ENCODE data around the gene FGF14. TPM values are rescaled to one million over a fixed set of nuclear protein-coding genes. Genes with fewer than 3 reads are reported as not detected.

FGF14 gene
- total and polyA plus RNA-seq, 2 experiments from 2014 or later: 0.03 TPM; not detected in 1

DNA sequence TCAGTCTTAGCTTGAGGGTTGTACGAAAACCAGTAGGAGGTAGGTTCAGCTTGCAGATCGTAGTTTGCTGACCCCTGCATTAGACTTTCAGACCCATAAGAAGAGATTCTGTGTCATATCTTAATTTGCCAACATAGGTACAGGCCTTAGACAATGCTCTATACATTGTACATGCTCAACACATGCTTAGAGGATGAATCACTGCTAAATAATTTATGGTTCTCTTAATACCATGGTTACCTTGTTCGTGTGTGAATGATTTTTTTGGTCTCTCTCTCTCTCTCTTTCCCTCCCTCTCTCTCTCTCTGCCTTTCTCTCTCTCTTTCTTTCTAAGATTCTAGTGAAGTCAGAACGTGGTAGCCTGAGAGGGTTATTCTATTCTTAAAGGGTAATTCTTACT is 112.2 kb downstream of the FGF14 start (continued):
- TF ChIP-seq REST (IDR thresholded peaks at IDR 0.05; ENCODE audit: unreplicated experiment): no peak
- TF ChIP-seq EZH2phosphoT487 (IDR thresholded peaks at IDR 0.05; ENCODE audit: unreplicated experiment): no peak
- TF ChIP-seq JUNB (IDR thresholded peaks at IDR 0.05; ENCODE audit: unreplicated experiment): no peak
- no peak for TF ChIP-seq CREB1 (CRISPR knock-in tag; IDR thresholded peaks at IDR 0.05; ENCODE audit: low read depth)
- no peak for TF ChIP-seq ZNF114 (CRISPR knock-in tag; IDR thresholded peaks at IDR 0.05)

DNA sequence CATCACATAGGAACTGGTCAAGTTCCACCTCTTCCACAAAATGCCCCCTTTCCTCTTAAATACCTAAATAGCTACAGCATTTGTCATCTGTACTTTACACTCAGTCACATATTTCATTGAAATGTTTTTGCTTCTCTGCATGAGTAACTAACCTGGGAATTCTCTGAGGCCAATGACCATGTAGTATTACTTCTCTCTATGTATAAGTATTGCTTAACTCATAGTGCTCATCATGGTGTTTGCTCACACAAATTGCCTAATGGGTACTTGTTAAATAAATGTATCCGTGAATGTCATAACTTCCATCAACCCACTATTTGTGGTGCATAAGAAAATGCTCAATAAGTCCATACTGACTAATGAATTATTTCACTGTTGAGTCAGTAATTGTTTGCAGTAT is 115.5 kb downstream of the FGF14 start:
- H3K4me3 Mint-ChIP-seq: no peak overlapping the region
- H3K27me3 Mint-ChIP-seq (ENCODE audit: insufficient read depth, low read depth, poor library complexity): no peaks in the 10 kb centered on the region
- no peaks in the 10 kb centered on the region for H3K9me3 Mint-ChIP-seq
- no peaks in the 10 kb centered on the region for H3K36me3 Mint-ChIP-seq (ENCODE audit: low read depth)
- no peaks in the 10 kb centered on the region for H4K20me1 ChIP-seq (replicated peaks; ENCODE audit: insufficient read depth)
- H3K27ac Mint-ChIP-seq: no peak overlapping the region
- DNase-seq (ENCODE audit: low spot score): no peak
- no peak for ATAC-seq
- no peaks in the 10 kb centered on the region for H3K36me3 ChIP-seq (ENCODE audit: insufficient read depth)
- no peaks in the 10 kb centered on the region for H3K79me2 ChIP-seq (replicated peaks; ENCODE audit: insufficient read depth)
- H2AFZ ChIP-seq: no peak overlapping the region
- H3K27ac ChIP-seq (ENCODE audit: low read depth): no peak overlapping the region
- H3K4me3 ChIP-seq: no peak overlapping the region
- no peaks in the 10 kb centered on the region for H3F3A ChIP-seq (replicated peaks; ENCODE audit: low read depth)
- H3K4me1 Mint-ChIP-seq: no peaks in the 10 kb centered on the region
- H3K9me2 ChIP-seq (ENCODE audit: insufficient read depth): 0 out of 2 replicates have a peak, but pooled peaks cover 3% of the 10 kb centered on the region
- no peaks in the 10 kb centered on the region for H3K27me3 ChIP-seq (ENCODE audit: insufficient read depth)
- no peak overlapping the region for H3K4me2 ChIP-seq
- H3K4me1 ChIP-seq (ENCODE audit: insufficient read depth): no peaks in the 10 kb centered on the region
- TF ChIP-seq POLR2AphosphoS5 (IDR thresholded peaks at IDR 0.05; ENCODE audit: low read depth): no peak
- TF ChIP-seq JUNB (IDR thresholded peaks at IDR 0.05; ENCODE audit: unreplicated experiment): no peak
- no peak for TF ChIP-seq REST (IDR thresholded peaks at IDR 0.05; ENCODE audit: unreplicated experiment)
- no peak for TF ChIP-seq EZH2phosphoT487 (IDR thresholded peaks at IDR 0.05; ENCODE audit: unreplicated experiment)
- no peak for TF ChIP-seq ZNF331 (CRISPR knock-in tag; IDR thresholded peaks at IDR 0.05; ENCODE audit: low read depth)
- TF ChIP-seq, protein P1, sequence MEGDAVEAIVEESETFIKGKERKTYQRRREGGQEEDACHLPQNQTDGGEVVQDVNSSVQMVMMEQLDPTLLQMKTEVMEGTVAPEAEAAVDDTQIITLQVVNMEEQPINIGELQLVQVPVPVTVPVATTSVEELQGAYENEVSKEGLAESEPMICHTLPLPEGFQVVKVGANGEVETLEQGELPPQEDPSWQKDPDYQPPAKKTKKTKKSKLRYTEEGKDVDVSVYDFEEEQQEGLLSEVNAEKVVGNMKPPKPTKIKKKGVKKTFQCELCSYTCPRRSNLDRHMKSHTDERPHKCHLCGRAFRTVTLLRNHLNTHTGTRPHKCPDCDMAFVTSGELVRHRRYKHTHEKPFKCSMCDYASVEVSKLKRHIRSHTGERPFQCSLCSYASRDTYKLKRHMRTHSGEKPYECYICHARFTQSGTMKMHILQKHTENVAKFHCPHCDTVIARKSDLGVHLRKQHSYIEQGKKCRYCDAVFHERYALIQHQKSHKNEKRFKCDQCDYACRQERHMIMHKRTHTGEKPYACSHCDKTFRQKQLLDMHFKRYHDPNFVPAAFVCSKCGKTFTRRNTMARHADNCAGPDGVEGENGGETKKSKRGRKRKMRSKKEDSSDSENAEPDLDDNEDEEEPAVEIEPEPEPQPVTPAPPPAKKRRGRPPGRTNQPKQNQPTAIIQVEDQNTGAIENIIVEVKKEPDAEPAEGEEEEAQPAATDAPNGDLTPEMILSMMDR (conservative IDR thresholded peaks at IDR 0.05; ENCODE audit: low read depth in 2 of 2): no peak
- no peak for TF ChIP-seq EZH2 (IDR thresholded peaks at IDR 0.05; ENCODE audit: low read depth, unreplicated experiment)
- TF ChIP-seq, protein P2, sequence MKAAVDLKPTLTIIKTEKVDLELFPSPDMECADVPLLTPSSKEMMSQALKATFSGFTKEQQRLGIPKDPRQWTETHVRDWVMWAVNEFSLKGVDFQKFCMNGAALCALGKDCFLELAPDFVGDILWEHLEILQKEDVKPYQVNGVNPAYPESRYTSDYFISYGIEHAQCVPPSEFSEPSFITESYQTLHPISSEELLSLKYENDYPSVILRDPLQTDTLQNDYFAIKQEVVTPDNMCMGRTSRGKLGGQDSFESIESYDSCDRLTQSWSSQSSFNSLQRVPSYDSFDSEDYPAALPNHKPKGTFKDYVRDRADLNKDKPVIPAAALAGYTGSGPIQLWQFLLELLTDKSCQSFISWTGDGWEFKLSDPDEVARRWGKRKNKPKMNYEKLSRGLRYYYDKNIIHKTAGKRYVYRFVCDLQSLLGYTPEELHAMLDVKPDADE (IDR thresholded peaks at IDR 0.05): no peak
- TF ChIP-seq STAT1 (IDR thresholded peaks at IDR 0.05; ENCODE audit: unreplicated experiment): no peak
- TF ChIP-seq CREB1 (CRISPR knock-in tag; IDR thresholded peaks at IDR 0.05; ENCODE audit: low read depth): no peak
- no peak for TF ChIP-seq NANOG (IDR thresholded peaks at IDR 0.05; ENCODE audit: borderline replicate concordance)

Data from GM23338 (cell line).